IMR-90 (cell line): ENCODE results near the gene CLIC5.

Experiments
- CEBPB ChIP-seq: IDR thresholded peaks from 2 replicates; pipeline ENCODE4 v1.6.1; 2012; ENCODE audit warnings: low read depth, low read length, improper control_type of control experiment
- CHD1 ChIP-seq: IDR thresholded peaks from 2 replicates; pipeline ENCODE4 v1.6.1; 2012; ENCODE audit warnings: low read depth, low read length, improper control_type of control experiment
- MAFK ChIP-seq: IDR thresholded peaks from 2 replicates; pipeline ENCODE4 v1.6.1; 2012; ENCODE audit warnings: low read depth, low read length, improper control_type of control experiment
- POLR2A ChIP-seq: IDR thresholded peaks from 2 replicates; pipeline ENCODE4 v1.6.1; 2012; ENCODE audit warnings: mild to moderate bottlenecking, low read depth, low read length
- TF ChIP-seq, protein P1 (sequence below): conservative IDR thresholded peaks from 2 replicates; pipeline ENCODE4 v1.5.1; 2012; ENCODE audit warnings: mild to moderate bottlenecking, low read depth, low read length, improper control_type of control experiment
- TF ChIP-seq, protein P2 (sequence below): fragments of 150-350 bp; IDR thresholded peaks from 2 replicates; pipeline ENCODE4 v1.6.1; 2017; ENCODE audit warnings: mild to moderate bottlenecking, antibody characterized with exemption, low read length, low read depth

DNA sequence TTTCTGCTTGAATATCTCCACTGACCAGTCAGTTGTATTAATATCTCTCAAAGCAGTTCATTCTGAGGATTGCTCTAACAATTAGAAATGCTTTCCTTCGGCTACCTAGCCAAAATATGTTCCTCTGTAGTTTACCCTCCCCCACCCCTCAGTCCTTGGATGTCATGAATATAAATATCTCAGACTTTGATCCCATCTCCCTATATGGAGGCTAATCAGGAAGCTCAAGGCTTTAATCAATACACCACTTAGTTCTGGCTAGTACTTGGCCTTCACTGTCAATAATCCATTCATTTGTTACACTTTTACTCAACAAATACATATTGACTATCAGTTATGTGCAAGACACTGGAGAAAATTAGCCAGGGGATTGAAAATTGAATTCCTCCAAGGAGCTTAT lies 60.1 kb downstream of the CLIC5 start:
- TF ChIP-seq, protein P1, sequence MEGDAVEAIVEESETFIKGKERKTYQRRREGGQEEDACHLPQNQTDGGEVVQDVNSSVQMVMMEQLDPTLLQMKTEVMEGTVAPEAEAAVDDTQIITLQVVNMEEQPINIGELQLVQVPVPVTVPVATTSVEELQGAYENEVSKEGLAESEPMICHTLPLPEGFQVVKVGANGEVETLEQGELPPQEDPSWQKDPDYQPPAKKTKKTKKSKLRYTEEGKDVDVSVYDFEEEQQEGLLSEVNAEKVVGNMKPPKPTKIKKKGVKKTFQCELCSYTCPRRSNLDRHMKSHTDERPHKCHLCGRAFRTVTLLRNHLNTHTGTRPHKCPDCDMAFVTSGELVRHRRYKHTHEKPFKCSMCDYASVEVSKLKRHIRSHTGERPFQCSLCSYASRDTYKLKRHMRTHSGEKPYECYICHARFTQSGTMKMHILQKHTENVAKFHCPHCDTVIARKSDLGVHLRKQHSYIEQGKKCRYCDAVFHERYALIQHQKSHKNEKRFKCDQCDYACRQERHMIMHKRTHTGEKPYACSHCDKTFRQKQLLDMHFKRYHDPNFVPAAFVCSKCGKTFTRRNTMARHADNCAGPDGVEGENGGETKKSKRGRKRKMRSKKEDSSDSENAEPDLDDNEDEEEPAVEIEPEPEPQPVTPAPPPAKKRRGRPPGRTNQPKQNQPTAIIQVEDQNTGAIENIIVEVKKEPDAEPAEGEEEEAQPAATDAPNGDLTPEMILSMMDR: no peak
- TF ChIP-seq, protein P2, sequence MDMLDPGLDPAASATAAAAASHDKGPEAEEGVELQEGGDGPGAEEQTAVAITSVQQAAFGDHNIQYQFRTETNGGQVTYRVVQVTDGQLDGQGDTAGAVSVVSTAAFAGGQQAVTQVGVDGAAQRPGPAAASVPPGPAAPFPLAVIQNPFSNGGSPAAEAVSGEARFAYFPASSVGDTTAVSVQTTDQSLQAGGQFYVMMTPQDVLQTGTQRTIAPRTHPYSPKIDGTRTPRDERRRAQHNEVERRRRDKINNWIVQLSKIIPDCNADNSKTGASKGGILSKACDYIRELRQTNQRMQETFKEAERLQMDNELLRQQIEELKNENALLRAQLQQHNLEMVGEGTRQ: no peak
- TF ChIP-seq POLR2A (no peak), CEBPB (no peak), MAFK (no peak), CHD1 (no peak)
